Measurements from ENCODE around the gene ICE2. TPM values are rescaled to one million over a fixed set of nuclear protein-coding genes. Genes with fewer than 3 reads are reported as not detected.

Gene ICE2
- total RNA-seq, 1 experiment from 2014 or later = 62.8 TPM

DNA sequence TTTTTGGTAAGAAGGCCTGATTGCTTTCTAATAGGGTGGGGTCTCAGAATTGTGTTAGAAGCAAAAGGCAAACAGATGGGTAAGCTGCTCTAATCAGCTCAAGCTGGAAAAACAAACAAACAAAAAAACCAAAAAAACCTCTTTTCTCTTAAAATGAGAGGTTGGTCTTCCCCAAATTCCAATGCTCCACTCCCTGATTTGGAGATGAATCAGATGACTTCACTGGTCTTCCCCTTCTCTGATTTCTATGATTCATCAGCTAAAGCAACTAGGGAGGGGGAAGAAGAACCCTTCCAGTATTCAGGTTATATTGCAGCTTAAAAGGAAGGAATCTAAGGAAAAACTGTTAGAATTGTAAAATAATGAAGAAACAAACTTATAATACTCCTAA is 71.5 kb downstream of the ICE2 start:
- RAD21 ChIA-PET (ENCODE audit: low non-redundant PET in 1 of 2, low total read pairs in 2 of 2, uncharacterized antibody in 2 of 2, unreplicated experiment in 2 of 2) = no interaction called here
- Histone ChIP-seq H3K4me1 (ENCODE audit: control insufficient read depth in 1 of 2, insufficient read depth in 2 of 2, low read length in 2 of 2) (peaks cover 31 to 38% of the 10 kb centered on the region in 2 experiments), H3K27ac (ENCODE audit: low read depth, low read length) (peak overlapping the region; percentile 37; the same call in 1 of the 2 replicates), H3K9ac (ENCODE audit: low read length) (peak overlapping the region; percentile 28; the same call in 1 of the 2 replicates), H4K20me1 (ENCODE audit: insufficient read depth) (no peaks in the 10 kb centered on the region), H3K9me3 (ENCODE audit: control insufficient read depth in 1 of 2, insufficient read depth in 1 of 2, low read depth in 1 of 2, low read length in 2 of 2) (no peaks in the 10 kb centered on the region), H3K9me2 (ENCODE audit: insufficient read depth) (no peaks in the 10 kb centered on the region), H3K4me3 (replicated peaks in 1 of 2; ENCODE audit: low read depth in 1 of 2, low read length in 2 of 2) (peak overlapping the region in 1 of 2 experiments; percentile 6; a peak in 2 of 4 replicates), H2AFZ (ENCODE audit: low read depth, low read length, poor library complexity, severe bottlenecking) (peak overlapping the region; percentile 10), H3K36me3 (ENCODE audit: control insufficient read depth in 1 of 2, insufficient read depth in 2 of 2, low read length in 2 of 2) (no peaks in the 10 kb centered on the region), H3K27me3 (ENCODE audit: insufficient read depth, low read length) (no peaks in the 10 kb centered on the region), H3K79me2 (ENCODE audit: insufficient read depth, low read length) (no peaks in the 10 kb centered on the region), H3K4me2 (ENCODE audit: low read length) (peak overlapping the region; percentile 61)
- DNase-seq (ENCODE audit: low read depth, low spot score) = no peak
- POLR2A ChIA-PET = interaction anchor here (0.9 to 4.7 kb wide), 4 partner anchors 10 to 33 kb away, joined by 3 to 38 read pairs (median 6); partner anchors contain the start of gene ANXA2
- BruUV-seq (replicated peaks) = no TSS peak
- TF ChIP-seq FOSL1 (IDR thresholded peaks at IDR 0.05; ENCODE audit: low read depth) (peak; percentile 81), SRF (IDR thresholded peaks at IDR 0.05; ENCODE audit: low read depth) (peak; percentile 55; the same call in 1 of the 2 replicates), JUND (IDR thresholded peaks at IDR 0.05) (peak; percentile 71), SP1 (IDR thresholded peaks at IDR 0.05; ENCODE audit: low read depth) (peak; percentile 62), POLR2AphosphoS5 (IDR thresholded peaks at IDR 0.05; ENCODE audit: low read depth, low read length) (no peak), SIN3A (IDR thresholded peaks at IDR 0.05; ENCODE audit: low read depth) (0 out of 2 replicates have a peak, but pooled peaks have one; percentile 28)
- TF ChIP-seq, protein P1, sequence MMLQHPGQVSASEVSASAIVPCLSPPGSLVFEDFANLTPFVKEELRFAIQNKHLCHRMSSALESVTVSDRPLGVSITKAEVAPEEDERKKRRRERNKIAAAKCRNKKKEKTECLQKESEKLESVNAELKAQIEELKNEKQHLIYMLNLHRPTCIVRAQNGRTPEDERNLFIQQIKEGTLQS (IDR thresholded peaks at IDR 0.05) = no peak
- peak; percentile 80 for ATAC-seq
- intact Hi-C loops (cut with micrococcal nuclease) = no loop called here
- CTCF ChIA-PET = interaction anchor here (0.9 to 1.1 kb wide), 2 partner anchors 36 to 80 kb away, joined by 3 read pairs; no protein-coding TSS in a partner anchor

- Histone ChIP-seq H4K20me1 (ENCODE audit: insufficient read depth) (no peaks in the 10 kb centered on the region), H3K27ac (ENCODE audit: low read depth, low read length) (peak overlapping the region; percentile 37; the same call in 1 of the 2 replicates), H3K27me3 (ENCODE audit: insufficient read depth, low read length) (no peaks in the 10 kb centered on the region), H3K4me1 (ENCODE audit: control insufficient read depth in 1 of 2, insufficient read depth in 2 of 2, low read length in 2 of 2) (peaks cover 32 to 43% of the 10 kb centered on the region in 2 experiments), H3K36me3 (ENCODE audit: control insufficient read depth in 1 of 2, insufficient read depth in 2 of 2, low read length in 2 of 2) (no peaks in the 10 kb centered on the region), H3K9me3 (ENCODE audit: control insufficient read depth in 1 of 2, insufficient read depth in 1 of 2, low read depth in 1 of 2, low read length in 2 of 2) (no peaks in the 10 kb centered on the region), H3K9me2 (ENCODE audit: insufficient read depth) (no peaks in the 10 kb centered on the region), H3K4me3 (replicated peaks in 1 of 2; ENCODE audit: low read depth in 1 of 2, low read length in 2 of 2) (peak overlapping the region in 1 of 2 experiments; percentile 6; a peak in 2 of 4 replicates), H3K4me2 (ENCODE audit: low read length) (peak overlapping the region; percentile 61), H3K79me2 (ENCODE audit: insufficient read depth, low read length) (no peaks in the 10 kb centered on the region), H2AFZ (ENCODE audit: low read depth, low read length, poor library complexity, severe bottlenecking) (peak overlapping the region; percentile 10), H3K9ac (ENCODE audit: low read length) (peak overlapping the region; percentile 28; the same call in 1 of the 2 replicates)
- intact Hi-C loops (cut with micrococcal nuclease) = no loop called here
- CTCF ChIA-PET = interaction anchor here (0.9 to 1.1 kb wide), 2 partner anchors 37 to 79 kb away, joined by 3 read pairs; no protein-coding TSS in a partner anchor
- peak; percentile 40 for ATAC-seq
- POLR2A ChIA-PET = interaction anchor here (0.9 to 4.7 kb wide), 5 partner anchors 9 to 32 kb away, joined by 3 to 38 read pairs (median 7); partner anchors contain the start of gene ANXA2
- DNase-seq (ENCODE audit: low read depth, low spot score) = no peak
- RAD21 ChIA-PET (ENCODE audit: low non-redundant PET in 1 of 2, low total read pairs in 2 of 2, uncharacterized antibody in 2 of 2, unreplicated experiment in 2 of 2) = no interaction called here
- no peak for TF ChIP-seq TCF7L2 (IDR thresholded peaks at IDR 0.05; ENCODE audit: borderline replicate concordance, extremely low read depth, insufficient read depth, insufficient read length)
- TF ChIP-seq ELF1 (IDR thresholded peaks at IDR 0.05; ENCODE audit: borderline replicate concordance, low read depth) = no peak
- TF ChIP-seq EZH2 (IDR thresholded peaks at IDR 0.05) = no peak
- TF ChIP-seq FOSL1 (IDR thresholded peaks at IDR 0.05; ENCODE audit: low read depth) = no peak
- TF ChIP-seq CEBPB (IDR thresholded peaks at IDR 0.05; ENCODE audit: low read depth) = no peak
- TF ChIP-seq CBX3 (IDR thresholded peaks at IDR 0.05; ENCODE audit: low read depth) = no peak
- TF ChIP-seq POLR2A (IDR thresholded peaks at IDR 0.05; ENCODE audit: borderline replicate concordance, extremely low read depth, insufficient read depth, insufficient read length) = no peak
- BruUV-seq (replicated peaks) = no TSS peak
These were observed 72.2 kb downstream of the ICE2 start for GRCh38 chr15:60406513-60407414.

All from HCT116 (cell line).